HepG2 (cell line): ENCODE results near the gene NUDT19. TPM values are rescaled to one million over a fixed set of nuclear protein-coding genes. Genes with fewer than 3 reads are reported as not detected.

Experiments used
- ARID5B ChIP-seq: IDR thresholded peaks from 2 replicates; pipeline ENCODE4 v1.4.0; 2020; ENCODE audit warnings: mild to moderate bottlenecking, missing genetic modification reagents
- EEA1 ChIP-seq: sonication (generic); formaldehyde crosslinking; IDR thresholded peaks from 2 replicates; pipeline ENCODE4 v1.5.1; 2020; ENCODE audit warnings: mild to moderate bottlenecking, missing genetic modification reagents, borderline replicate concordance
- ISX ChIP-seq: sonication (generic); formaldehyde crosslinking; conservative IDR thresholded peaks from 2 replicates; pipeline ENCODE4 v1.5.0; 2020; ENCODE audit warnings: missing genetic modification reagents
- POLR2G ChIP-seq: fragments of 200-400 bp; formaldehyde crosslinking; IDR thresholded peaks from 2 replicates; pipeline ENCODE4 v1.6.1; 2018; ENCODE audit warnings: mild to moderate bottlenecking, low read depth, low read length, moderate library complexity
- RNF2 ChIP-seq: fragments of 450-650 bp; conservative IDR thresholded peaks from 2 replicates; pipeline ENCODE4 v1.6.1; 2016; ENCODE audit warnings: low read depth
- SAFB2 ChIP-seq: sonication (generic); formaldehyde crosslinking; IDR thresholded peaks from 2 replicates; pipeline ENCODE4 v1.5.1; 2020; ENCODE audit warnings: missing genetic modification reagents, low read depth, mild to moderate bottlenecking, borderline replicate concordance
- SAP130 ChIP-seq: IDR thresholded peaks from 2 replicates; pipeline ENCODE4 v1.6.1; 2016; ENCODE audit warnings: low read depth
- SP4 ChIP-seq: sonication (generic); formaldehyde crosslinking; IDR thresholded peaks from 2 replicates; pipeline ENCODE4 v1.8.1; 2023; ENCODE audit warnings: mild to moderate bottlenecking, missing genetic modification reagents
- TGIF2 ChIP-seq: IDR thresholded peaks from 2 replicates; pipeline ENCODE4 v1.6.1; 2016; ENCODE audit warnings: control low read depth, missing compliant biosample characterization
- ZMYM4 ChIP-seq: sonication (generic); formaldehyde crosslinking; IDR thresholded peaks from 2 replicates; pipeline ENCODE4 v1.8.1; 2023; ENCODE audit warnings: mild to moderate bottlenecking, missing genetic modification reagents
- ZNF121 ChIP-seq: sonication (generic); formaldehyde crosslinking; IDR thresholded peaks from 2 replicates; pipeline ENCODE4 v1.5.0; 2020; ENCODE audit warnings: mild to moderate bottlenecking, missing genetic modification reagents
- ZNF230 ChIP-seq: sonication (generic); formaldehyde crosslinking; IDR thresholded peaks from 2 replicates; pipeline ENCODE4 v1.4.0; 2020; ENCODE audit warnings: mild to moderate bottlenecking, missing genetic modification reagents
- ZNF235 ChIP-seq: sonication (generic); formaldehyde crosslinking; IDR thresholded peaks from 2 replicates; pipeline ENCODE4 v1.8.1; 2023; ENCODE audit warnings: mild to moderate bottlenecking, missing genetic modification reagents, borderline replicate concordance
- ZNF331 ChIP-seq: sonication (generic); formaldehyde crosslinking; IDR thresholded peaks from 2 replicates; pipeline ENCODE4 v1.4.0; 2020; ENCODE audit warnings: missing genetic modification reagents
- ZNF598 ChIP-seq: sonication (generic); formaldehyde crosslinking; IDR thresholded peaks from 2 replicates; pipeline ENCODE4 v1.5.1; 2020; ENCODE audit warnings: mild to moderate bottlenecking, missing genetic modification reagents, borderline replicate concordance
- polyA plus RNA-seq, 8 experiments: library from polyadenylated mRNA; depleted of rRNA in 3 of 8; stranded (reverse) in 7 of 8; unstranded in 1 of 8; fragments of >200 nt; fragmentation: Illumina TruSeq in 4 of 8; extraction: Trizol in 4 of 8; gene quantifications; 2 replicates each; pipeline versions ENCODE4 v1.2.1 to v1.2.3, GENCODE V29; 2011 to 2016; ENCODE audit warnings: low read depth in 4 of 8, missing spikeins in 1 of 8, mixed read lengths in 1 of 8; ENCODE audit not compliant: insufficient read depth in 1 of 8
- total RNA-seq, 5 experiments: library from RNA; depleted of rRNA; stranded (reverse); fragments of >200 nt; fragmentation: Illumina TruSeq; extraction: Trizol; gene quantifications; 2 replicates each; pipeline ENCODE4 v1.2.3, GENCODE V29; 2016; ENCODE audit warnings: low read depth in 1 of 5
- TF ChIP-seq, protein P1 (sequence below): sonication (generic); formaldehyde crosslinking; IDR thresholded peaks from 2 replicates; pipeline ENCODE4 v1.4.0; 2020; ENCODE audit warnings: mild to moderate bottlenecking, missing genetic modification reagents
- TF ChIP-seq, protein P2 (sequence below): sonication (generic); formaldehyde crosslinking; IDR thresholded peaks from 2 replicates; pipeline ENCODE4 v1.8.0; 2023; ENCODE audit warnings: mild to moderate bottlenecking, missing genetic modification reagents

The NUDT19 gene
- total and polyA plus RNA-seq, 2 of the 13 experiments (the other 11 are each of a cell fraction or from before 2014, with no cell fraction given) = 3.1 to 3.6 TPM

- TF ChIP-seq, protein P1, sequence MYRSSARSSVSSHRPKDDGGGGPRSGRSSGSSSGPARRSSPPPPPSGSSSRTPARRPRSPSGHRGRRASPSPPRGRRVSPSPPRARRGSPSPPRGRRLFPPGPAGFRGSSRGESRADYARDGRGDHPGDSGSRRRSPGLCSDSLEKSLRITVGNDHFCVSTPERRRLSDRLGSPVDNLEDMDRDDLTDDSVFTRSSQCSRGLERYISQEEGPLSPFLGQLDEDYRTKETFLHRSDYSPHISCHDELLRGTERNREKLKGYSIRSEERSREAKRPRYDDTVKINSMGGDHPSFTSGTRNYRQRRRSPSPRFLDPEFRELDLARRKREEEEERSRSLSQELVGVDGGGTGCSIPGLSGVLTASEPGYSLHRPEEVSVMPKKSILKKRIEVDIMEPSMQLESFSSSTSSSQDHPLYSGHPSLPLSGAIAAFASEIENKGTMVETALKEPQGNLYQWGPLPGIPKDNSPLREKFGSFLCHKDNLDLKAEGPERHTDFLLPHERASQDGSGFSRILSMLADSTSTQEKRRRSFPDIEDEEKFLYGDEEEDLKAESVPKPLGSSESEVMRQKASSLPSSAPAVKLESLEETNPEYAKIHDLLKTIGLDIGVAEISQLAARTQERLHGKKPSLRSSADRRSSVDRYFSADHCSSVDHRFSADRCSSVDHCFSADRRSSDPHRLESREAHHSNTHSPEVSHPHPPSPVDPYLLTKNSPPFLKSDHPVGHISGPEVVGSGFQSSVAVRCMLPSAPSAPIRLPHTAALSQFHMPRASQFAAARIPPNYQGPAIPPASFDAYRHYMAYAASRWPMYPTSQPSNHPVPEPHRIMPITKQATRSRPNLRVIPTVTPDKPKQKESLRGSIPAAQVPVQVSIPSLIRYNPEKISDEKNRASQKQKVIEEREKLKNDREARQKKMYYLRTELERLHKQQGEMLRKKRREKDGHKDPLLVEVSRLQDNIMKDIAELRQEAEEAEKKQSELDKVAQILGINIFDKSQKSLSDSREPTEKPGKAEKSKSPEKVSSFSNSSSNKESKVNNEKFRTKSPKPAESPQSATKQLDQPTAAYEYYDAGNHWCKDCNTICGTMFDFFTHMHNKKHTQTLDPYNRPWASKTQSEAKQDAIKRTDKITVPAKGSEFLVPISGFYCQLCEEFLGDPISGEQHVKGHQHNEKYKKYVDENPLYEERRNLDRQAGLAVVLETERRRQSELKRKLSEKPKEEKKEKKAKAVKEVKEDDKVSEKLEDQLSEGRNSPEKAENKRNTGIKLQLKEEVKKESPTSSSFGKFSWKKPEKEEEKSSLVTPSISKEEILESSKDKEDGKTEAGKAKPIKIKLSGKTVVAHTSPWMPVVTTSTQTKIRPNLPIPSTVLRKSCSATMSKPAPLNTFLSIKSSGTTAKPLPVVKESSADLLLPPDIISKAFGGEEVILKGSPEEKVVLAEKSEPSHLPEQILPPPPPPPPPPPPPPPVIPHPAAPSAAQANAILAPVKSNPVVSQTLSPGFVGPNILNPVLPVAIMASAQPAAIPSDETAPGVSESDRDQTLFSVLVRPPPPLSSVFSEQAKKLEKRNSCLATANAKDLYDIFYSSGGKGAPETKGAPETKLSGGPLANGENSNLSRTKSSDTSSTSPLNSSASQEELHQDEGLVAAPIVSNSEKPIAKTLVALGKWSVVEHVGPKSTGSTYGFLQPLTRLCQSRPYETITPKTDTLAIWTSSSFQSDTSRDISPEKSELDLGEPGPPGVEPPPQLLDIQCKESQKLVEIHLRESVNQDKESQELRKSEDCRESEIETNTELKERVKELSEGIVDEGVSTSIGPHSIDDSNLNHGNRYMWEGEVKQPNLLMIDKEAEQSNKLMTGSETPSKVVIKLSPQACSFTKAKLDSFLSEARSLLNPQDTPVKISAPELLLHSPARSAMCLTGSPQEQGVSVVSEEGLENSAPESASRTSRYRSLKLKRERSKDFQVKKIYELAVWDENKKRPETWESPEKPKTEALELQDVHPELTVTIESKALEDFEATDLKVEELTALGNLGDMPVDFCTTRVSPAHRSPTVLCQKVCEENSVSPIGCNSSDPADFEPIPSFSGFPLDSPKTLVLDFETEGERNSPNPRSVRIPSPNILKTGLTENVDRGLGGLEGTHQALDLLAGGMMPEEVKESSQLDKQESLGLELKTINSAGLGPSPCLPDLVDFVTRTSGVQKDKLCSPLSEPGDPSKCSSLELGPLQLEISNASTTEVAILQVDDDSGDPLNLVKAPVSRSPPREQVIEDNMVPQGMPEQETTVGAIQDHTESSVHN = no peak
- TF ChIP-seq TGIF2 (CRISPR knock-in tag) = no peak
- TF ChIP-seq SAFB2 (CRISPR knock-in tag) = no peak
- TF ChIP-seq, protein P2, sequence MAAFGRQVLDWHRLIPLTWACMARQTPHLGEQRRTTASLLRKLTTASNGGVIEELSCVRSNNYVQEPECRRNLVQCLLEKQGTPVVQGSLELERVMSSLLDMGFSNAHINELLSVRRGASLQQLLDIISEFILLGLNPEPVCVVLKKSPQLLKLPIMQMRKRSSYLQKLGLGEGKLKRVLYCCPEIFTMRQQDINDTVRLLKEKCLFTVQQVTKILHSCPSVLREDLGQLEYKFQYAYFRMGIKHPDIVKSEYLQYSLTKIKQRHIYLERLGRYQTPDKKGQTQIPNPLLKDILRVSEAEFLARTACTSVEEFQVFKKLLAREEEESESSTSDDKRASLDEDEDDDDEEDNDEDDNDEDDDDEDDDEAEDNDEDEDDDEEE = no peak
- TF ChIP-seq ZMYM4 (CRISPR knock-in tag) = peak; percentile 58
- TF ChIP-seq EEA1 (CRISPR knock-in tag) = no peak
- TF ChIP-seq ZNF598 (CRISPR knock-in tag) = no peak
- peak; percentile 78; the same call in 1 of the 2 replicates for TF ChIP-seq SAP130 (CRISPR knock-in tag)
- TF ChIP-seq SP4 = peak; percentile 65; the same call in 1 of the 2 replicates
- peak; percentile 28; the same call in 1 of the 2 replicates for TF ChIP-seq ARID5B (CRISPR knock-in tag)
- TF ChIP-seq ZNF121 = no peak
- peak; percentile 83 for TF ChIP-seq POLR2G
- TF ChIP-seq ZNF230 (CRISPR knock-in tag) = no peak
- 0 out of 2 replicates have a peak, but pooled peaks have one; percentile 78 for TF ChIP-seq ISX (CRISPR knock-in tag)
- TF ChIP-seq RNF2 = 0 out of 2 replicates have a peak, but pooled peaks have one; percentile 66
- no peak for TF ChIP-seq ZNF331 (CRISPR knock-in tag)
- no peak for TF ChIP-seq ZNF235 (CRISPR knock-in tag)
Measured at GRCh38 chr19:32691291-32691951, at the start of gene NUDT19 (continued).
